Activated effector memory CD4-positive, alpha-beta T cell treated with Interleukin-2 at 50 U/mL for 16 hours (primary cell): ENCODE results near the gene MKRN2OS.

Source experiments
- DNase-seq: peaks from one replicate; pipeline ENCODE4 v3.0.0-alpha.2; 2020

The MKRN2OS gene

DNA sequence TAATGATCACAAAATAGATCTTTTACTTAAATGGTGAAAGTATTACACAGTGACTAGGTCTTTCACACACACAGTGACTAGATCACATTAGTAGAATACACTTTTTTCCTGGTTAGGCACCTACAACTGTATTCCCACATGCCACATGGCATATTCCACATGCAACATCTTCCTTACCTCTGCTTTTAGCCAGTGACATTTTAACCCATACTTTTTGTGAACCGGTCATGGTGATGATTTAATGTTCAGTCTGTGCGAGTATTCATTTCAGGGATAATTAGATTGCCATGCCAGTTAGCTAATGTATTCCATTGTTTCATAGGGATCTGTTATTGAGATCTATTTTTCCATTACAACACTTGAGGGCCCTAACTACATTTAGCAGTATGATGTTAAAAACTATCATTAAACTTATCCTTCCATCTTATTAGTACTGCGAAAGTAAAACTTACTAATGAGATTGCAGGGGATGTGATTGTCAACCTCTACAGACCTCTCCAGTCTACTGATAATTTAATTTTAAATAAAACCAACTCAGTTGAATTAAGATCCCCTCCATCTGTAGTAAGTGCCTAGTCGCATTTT, 32.7 kb downstream of the MKRN2OS start:
- DNase-seq: no peak

DNA sequence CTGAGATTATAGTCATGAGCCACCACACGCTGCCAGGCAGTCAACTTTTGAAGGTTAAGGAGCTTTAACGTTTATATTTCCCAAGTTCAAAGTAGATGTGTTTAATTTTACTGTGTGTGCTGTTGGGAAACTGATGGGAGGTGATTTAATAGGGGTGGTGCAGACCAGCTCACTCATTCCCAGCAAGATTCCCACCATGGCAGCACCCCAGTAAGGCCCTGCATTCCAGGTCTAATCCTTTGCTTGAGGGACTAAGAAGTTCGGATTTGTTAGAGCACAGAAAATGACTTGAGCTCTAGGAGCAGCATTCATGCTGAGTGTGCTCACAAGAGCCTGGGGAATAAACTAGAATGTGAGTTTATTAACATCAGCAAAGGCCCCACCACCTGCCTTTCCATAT, 35.8 kb downstream of the MKRN2OS start:
- DNase-seq: no peak

DNA sequence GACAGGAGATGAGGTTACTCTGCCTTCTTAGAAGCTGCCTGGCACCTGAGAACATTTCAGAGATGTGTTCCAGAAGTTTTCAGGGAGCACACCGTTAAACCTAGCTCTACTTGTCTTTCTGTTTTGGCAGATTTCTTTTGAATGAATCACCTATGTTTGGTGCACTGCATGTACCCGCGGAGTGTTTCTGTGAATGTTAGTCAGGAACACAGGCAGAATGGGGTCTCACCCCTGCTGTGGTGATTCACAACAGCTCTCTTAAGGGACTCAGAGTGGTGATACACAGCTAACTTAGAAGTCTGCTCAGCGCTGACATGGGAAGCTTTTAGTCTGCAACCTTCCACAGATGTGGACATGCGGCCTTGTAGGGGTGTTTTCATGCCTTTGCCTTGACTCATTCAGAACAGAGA, 37.0 kb downstream of the MKRN2OS start:
- DNase-seq: no peak

DNA sequence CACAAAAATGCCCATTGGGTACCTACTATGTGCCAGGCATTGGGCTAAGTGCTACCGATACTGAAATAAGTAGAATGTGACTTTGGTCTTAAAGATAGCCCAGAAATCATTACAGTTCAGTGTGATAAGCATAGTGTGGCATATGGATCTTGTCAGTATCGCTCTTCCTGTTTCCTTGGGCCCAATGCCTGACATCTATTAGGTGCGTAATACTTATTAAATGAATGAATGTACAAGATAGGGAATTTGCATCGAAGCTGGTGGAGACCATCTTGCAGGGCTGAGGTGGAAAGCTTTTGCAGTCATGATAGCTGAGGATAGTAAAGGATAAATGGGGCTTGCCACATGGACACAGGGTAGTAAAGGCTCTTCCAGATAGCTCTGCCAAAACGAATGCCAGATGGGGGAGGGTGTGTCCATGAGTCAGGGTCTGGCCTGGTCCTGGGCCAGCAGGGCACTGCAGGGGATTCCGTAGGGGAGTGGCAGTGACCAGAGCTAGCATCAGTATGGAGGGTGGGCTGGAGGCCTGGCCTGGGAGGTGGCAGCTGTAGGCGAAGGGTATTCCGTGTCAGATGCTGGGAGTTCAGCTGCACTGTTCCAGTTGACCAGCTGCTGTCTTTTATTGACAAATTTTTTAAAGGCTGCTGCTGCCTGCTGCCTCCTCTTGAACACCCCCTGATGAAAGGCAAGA, 37.6 kb downstream of the MKRN2OS start:
- no peak for DNase-seq

DNA sequence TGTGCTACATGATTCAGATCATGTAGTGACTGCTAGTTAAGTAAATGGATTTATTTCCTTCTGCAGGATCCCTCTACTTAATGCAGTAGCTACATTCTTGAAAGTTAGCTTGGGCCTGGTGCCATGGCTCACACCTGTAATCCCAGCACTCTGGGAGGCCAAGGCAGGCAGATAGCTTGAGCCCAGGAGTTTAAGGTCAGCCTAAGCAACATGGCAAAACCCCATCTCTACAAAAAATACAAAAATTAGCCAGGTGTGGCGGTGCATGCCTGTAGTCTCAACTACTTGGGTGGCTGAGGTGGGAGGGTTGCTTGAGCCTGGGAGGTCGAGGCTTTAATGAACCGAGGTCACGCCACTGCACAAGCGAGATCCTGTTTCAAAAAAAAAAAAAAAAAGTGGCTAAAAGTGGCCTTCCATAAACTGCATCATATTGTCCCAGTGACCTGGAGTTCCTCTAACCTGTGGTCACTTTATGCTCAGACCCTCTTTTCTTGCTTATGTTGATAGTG, 39.0 kb downstream of the MKRN2OS start:
- no peak for DNase-seq

DNA sequence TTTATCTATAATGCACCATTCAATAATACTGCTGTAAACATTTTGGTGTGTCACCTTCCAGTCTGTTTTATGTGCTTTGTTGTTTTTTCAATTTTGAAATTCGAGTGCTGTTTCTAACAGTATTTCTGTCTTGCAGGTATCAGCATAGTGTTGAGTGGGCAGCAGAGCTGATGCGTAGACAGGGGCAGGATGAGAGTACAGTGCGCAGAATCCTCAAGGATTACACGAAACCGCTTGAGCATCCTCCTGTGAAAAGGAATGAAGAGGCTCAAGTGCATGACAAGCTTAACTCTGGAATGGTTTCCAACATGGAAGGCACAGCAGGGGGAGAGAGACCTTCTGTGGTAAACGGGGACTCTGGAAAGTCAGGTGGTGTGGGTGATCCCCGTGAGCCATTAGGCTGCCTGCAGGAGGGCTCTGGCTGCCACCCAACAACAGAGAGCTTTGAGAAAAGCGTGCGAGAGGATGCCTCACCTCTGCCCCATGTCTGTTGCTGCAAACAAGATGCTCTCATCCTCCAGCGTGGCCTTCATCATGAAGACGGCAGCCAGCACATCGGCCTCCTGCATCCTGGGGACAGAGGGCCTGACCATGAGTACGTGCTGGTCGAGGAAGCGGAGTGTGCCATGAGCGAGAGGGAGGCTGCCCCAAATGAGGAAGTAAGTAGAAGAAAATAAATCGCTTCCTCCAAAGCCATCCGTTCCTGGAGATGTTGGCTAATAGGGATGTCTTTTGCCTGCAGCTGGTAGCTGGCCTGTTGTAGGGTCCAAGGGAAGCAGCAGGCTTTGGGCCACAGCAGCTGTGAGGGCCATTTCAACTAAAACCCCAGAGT, 42.0 kb downstream of the MKRN2OS start:
- DNase-seq: no peak

DNA sequence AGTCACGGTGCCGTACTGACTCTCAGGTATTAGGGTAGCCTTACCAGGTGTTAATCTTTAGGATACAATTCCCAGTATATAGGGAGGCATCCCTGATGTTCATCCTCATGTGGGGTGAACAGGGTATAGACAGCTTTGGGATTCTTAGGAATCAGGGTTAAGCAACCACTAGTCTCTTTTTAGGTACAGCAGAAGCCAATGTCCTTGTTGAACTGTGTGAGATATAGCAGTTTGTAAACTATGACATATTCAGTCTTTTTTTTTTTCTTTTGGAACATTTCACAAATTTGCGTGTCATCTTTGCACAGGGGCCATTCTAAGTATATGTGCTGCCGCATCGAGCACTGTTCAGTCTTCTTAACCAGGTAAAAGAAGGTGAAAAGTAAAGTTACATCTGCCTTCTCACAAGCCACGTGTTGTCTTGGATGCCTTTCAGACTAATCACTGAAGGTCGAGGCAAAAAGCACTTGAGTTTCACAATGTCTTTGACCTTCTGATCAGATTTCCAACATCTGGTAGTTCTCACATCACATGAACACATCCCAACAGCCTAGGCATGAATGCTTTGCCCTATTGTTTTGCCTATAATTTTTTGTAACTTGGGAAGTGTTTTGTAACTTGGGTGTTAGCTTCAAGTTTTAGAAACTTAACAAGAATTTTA, 43.8 kb downstream of the MKRN2OS start:
- no peak for DNase-seq

DNA sequence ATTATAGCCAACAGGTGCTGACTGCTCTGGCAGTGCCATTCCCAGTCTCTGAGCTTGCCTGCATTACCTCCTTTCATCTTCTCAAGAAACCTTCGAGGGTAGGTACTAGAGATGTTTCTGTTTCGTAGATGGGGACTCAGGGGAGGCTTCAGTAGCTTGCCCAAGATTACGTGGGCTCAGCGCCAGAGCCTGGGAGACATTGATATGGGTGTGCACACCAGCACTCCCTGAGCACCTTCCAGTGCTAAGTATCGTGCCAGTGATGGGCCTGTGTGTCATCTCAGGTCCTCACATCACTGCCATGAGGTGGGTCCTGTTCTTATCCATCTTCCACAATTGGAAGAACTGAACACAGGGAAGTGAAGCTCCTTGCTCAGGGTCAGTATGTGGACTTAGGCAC, 45.8 kb downstream of the MKRN2OS start:
- no peak for DNase-seq

DNA sequence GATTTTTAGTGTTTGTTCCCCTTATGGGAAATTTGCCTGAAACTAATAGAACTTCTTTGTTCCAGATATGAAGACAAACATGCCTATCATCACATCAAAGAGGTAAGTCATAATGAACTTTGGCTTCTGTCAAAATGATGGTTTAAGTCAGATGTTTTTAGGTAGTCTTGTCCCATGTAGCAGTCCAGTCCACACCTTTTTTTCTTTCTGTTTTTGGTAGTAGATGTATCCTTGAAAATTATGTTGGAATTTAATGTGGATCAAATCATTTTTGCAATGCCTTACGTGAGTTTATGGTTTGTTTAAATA, 48.9 kb downstream of the MKRN2OS start:
- DNase-seq: no peak

DNA sequence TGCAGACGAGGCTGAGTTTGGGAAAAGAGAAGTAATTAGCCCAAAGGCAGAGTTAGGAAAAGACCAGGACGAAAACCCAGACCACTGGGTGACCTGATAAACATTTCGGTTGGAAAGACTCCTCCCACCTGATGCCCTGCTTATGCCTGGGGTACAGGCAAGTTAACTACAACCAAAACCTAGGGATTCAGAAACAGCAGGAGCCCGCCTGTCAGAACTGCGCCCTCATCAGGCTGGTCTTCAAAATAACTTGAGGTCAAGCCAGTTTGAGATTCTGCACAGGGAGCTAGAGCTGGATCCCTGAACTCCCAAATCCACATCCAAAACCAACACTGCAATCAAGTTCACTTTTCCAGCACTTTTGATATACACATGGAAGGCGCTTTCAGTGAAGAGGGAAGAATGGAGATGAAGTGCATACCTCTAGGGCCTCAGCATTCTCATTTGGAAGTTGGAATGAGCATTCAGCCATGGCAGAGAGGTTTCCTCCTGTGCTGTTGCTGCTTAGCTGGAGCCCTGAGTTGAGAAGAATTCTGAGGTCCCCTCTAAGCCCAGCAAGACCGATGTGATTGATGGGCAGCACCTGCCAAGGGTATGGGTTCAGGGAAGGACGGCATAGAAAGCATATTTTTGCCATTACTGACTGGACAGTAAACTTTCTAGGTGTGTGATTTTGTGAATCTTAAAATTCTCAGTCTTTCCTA, 49.4 kb downstream of the MKRN2OS start:
- no peak for DNase-seq

DNA sequence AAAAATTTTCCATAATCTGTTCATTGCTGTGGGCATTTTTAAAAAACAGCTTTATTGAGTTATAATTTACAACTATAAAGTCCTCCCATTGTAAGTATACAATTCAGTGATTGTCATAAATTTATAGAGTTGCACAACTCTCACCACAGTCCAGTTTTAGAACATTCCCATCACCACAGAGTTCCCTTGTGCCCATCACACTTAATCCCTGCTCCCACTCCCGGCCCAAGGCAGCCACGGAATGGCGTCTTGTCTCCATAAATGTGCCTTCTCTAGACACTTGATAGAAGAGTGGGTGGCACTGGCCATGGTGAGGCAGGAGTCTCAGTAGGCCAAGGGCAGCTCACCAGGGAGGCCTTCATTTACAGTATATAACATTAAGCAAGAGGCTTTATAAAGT, 54.8 kb downstream of the MKRN2OS start:
- no peak for DNase-seq

DNA sequence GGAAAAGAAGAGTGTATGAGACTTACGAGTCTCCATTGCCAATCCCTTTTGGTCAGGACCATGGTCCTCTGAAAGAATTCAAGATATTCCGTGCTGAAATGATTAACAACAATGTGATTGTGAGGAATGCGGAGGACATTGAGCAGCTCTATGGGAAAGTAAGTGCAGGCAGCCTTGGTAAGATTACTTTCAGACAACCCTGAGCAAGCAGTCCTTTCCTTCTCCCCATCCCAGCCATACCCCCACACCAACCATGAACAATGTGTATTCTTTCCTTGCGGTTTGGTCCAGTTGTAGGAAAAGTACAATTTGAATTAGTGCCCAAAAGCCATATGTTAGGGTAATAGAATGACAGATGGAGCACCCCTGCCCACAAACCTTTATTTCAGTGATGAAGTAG, 55.5 kb downstream of the MKRN2OS start:
- DNase-seq: no peak
